DMS114 treated with DMSO at 0.1 percent for 48 hours (cell line): Measurements from ENCODE around the gene HOXA6.

ENCODE experiments used
- DNase-seq: peaks from one replicate; lab custom pipeline; 2025; ENCODE audit not compliant: unreplicated experiment; lab: John Stamatoyannopoulos, UW

Gene HOXA6

DNA sequence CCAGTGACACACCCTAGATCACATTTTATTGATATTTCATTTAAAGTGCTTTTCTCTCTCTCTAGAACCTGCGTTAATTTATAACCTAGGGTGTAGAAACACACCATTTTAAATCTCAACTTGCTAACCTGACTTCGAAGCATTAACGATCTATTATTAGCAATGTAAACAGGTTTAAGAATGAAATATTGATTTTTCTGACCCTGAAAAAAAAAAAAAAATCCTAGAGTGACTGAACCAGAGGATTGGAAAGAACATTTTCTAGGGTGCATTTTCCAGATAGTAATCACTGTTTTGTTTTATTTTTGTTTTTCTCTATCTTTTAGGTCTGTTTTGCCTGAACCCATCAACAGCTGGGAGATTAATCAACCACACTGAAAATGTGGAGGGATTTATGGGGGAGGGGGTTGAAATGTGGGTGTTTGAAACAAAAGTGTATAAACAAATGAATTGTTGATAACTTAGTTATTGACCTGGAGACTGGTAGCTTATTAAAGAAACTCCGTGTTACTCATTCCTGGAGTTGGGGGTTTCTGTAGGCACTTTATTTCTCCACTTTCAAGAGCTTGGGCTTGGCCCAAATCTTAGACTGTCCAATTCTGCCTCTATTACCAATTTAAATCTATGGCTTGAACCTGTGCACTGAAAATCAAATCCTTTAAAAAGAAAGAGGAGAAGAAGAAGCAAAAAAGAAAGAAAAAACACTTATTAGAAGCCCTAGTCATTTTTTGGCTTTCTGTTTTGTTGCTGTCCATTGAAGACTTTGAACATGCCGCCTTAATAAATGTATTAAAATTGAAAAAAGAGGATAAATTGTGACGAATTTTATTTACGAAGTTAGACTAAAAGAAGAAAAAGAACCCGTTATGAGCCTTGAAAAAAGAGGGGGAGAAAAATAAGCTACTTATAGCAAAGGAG is 47.9 kb downstream of the HOXA6 start:
- no peak for DNase-seq

DNA sequence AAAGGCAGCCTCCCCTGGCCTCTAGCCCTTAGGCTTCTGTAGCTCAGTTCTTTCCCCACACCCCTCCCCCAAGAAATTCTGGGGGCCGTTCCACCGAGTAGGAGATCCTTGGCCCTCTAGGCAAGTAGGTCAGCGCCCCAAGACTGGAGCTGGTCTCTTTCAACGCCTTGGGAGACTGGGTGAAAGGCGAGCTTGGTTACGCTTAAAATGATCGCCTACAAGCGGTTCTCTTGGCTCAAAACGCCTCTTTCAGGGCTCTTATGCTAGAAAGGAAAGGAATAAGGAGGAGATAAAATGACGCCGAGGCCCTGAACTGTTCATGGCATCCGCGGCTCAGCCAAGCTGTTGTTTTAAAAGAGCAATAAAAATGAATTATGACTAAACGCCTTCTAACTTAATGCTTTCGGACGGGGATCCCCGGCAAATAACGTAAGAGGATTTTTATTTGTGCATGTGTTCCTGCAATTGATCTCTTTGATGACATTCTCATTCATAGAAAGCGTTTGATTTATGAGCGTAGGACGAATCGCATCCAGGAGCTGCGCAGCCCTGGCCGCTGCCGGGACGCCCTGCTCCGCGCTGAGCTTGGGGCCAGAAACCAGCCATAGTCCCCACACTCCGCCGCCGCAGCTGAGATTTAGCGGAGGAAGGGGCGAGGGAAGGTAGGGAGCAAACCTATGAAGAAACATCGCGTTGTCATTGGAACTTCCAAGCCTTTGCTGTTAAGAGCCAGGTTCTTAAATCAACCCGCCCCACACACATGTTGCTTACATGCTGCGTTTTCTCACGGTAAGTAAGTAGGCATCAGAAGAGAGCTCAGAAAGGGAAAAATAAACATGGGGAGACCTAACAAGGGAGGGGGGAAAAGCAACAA is 48.8 kb downstream of the HOXA6 start:
- no peak for DNase-seq

DNA sequence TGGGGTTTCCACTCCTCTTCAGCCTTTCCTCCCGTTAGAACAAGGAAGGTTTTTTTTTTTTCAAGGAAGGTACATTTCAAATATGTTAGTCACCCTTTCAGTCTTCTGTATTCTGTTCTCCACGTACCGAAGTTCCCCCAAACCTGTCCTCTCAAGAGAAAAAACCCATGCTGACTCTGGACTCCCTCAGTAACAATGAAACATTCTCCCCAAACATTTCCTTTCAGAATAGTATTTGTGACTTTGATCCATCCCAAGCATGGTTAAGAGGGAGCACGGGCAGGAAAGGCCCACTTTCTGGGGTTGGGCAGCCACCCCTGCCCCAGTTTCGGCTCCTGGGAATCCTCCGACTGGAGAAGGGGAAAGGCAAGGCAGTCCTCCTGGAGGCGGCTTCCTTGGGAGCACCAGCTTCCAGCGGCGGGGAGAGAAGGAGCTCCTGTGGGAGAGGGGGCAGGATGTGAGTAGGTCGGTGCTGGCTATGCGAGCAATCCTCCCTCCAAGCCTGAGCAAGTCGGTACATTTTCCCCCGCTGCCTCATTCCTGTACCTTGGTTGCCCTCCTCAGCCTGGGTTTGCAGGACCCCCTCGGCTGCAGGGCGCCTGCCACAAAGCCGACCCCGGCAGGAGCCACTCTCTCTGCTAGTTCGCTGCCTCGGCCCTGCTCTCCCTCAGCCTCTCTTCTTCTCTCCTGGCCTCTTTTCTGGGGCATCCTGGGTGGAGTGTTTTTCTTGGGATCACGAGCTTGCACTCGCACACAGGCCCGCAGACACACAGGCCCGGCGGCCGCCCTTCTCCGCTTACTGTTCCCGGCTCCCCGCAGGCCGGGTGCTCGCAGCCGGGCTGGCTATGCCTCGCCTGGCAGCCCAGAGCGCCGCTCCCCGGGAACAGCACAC is 49.6 kb downstream of the HOXA6 start:
- DNase-seq = no peak

DNA sequence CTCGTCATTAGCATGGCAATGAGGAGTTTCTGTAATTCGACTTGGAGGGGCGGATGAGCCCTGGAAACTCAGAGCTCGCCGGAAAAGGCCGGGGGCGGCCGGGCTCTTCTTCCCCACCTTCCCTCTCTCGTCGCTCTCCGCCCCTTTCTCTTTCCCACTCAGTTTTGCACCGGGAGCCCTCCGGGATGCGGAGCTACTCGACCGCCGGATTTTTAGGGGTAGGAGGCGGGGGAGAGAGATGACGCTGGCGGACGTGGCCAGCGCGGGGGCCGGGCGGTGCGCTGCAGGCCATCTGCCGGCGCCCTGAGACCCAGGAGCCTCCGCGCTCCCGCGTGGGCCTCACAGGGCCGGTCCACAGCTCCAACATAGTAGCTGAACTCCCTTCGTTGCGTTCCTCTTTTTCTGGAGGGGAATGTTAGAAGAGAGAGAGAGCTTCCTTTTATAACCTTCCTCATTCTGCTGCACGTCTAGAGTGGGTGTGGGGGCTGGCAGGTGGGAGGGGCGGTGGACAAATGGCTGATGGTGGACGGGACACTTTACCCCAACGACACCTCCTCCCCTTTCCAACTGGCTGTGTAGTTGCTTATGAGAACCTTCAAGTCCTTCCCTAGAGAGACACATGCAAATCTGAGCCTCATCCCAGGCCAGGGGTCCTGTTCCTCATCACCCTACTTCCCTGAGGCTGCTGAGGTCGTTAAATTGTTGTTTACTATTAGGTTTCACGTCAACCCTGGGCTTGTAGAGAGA is 50.6 kb downstream of the HOXA6 start:
- DNase-seq = no peak

DNA sequence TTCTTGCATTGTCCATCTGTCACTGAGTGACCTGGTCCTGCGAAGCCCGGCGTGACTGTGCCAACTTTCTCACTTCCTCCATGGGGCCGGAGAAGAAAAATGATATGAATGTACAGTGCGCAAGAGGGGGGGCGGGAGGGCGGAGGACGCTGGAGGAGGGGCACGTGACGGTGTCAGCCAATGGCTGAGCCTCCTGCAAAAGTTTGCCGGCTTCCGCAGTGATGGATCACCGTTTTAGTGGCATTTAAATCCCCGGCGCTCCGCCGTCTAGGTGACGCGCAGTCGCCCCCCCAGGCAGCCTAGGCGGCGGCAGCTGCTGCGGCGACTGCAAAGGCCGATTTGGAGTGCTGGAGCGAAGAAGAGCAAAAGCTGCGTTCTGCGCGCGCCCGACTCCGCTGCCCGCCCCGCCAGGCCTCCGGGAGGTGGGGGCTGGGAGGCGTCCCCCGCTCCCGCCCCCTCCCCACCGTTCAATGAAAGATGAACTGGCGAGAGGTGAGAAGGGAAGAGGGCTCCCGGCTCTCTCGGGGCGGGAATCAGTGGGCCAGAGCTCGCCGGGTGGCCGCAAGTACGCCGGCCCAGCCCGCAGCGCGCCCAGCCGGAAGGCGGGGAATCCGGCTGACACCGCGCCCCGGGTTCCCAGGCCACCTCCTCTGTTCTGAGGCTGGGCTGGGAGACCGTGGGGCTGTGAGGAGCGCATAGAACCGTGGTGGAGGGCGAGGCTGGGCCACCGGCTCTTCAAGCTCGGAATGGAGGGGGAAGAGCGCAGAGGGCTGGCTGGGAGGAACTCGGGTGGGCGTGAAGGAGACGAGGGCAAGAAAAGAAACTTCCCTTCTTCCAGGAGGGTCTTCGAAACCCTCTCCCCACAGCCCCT is 51.4 kb downstream of the HOXA6 start, which contains the start of gene HOXA1:
TSS of gene HOXA1 (minus strand) at position 104 of the 871 bp plus-strand sequence. CDS start at position 16, 88 bp downstream.
- peak; percentile 91 for DNase-seq
